ENCODE data around the gene MIS18A. TPM values are rescaled to one million over a fixed set of nuclear protein-coding genes. Genes with fewer than 3 reads are reported as not detected.
"Not testable (repeated sequence)": the region's sequence is repeated elsewhere in the genome, so short reads cannot be mapped to it uniquely, and the experiment has no call there.

MIS18A gene
- total RNA-seq: 21.5 and 25.7 TPM in 2 replicates

DNA sequence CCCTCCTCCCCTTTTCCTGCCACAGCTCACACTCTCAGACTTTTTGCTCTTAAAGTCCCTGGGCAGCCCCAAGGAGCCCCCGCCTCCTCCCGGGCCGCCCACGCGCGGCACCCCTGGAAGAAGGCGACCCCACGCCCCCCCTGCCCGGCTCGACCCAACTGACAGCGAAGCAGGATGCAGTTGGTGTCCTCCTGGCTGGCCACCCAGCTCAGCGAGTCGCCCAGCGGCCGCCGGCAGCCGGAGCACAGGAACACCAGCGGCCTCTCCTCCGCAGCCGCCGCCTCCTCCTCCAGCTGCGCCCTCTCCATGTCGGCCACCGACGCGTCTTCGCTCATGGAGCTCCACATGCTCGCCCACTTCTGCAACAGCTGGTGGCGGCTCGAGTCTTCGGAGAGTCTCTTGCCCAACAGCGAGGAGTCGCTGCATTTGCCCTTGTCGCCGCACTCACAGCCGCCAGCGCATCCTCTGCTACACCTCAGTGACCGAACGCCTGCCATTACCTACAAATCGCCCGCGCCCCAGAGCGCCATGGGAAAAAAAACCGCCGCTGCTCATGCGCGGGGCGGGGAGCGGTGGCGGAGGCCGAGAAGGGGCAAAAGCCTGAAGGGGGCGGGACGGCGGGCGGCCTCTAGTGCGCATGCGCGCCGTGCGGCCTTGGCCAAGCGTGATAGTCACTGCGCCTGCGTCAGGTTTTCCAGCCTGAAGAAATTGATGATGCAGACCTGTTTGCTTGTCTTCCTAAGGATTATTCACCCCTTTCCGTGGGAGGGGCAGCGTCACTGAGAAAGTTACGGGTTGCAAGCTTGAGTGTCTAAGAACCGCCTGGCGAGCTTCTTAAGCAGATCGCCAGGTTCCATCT, at the start of gene MIS18A:
Gene MIS18A (minus strand): TSS at position 532 of the 859 bp plus-strand sequence. CDS start 35 bp downstream, at position 497.
- intact Hi-C loops (cut with micrococcal nuclease): loop anchor here (1.0 to 5.0 kb wide), 7 partner anchors 114 to 620 kb away; partner anchors contain the start of genes CFAP298, EVA1C, SCAF4 and SOD1

GRCh38 chr21:32328595-32328994, 49.7 kb upstream of the MIS18A start:
- intact Hi-C loops (cut with micrococcal nuclease): no loop called here

DNA sequence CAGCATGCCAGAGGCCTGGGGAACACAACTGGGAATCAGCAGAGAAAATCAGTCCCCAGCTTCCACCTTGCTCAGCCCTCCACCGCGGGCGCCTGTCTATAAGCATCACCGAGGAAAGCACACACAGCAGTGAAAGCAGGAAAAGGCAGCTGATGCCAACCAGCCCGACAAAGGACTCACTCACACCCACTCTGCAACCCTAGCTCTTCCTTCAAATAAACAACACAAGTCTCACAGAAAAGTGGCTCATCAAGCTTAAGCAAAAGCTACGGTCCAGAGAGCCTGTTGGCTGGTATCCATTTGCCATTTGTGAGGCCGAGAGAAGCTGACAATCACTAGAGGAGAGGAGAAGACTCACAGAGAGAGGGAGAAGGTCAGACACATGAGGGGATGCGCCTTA, 46.9 kb upstream of the MIS18A start:
- intact Hi-C loops (cut with micrococcal nuclease): no loop called here

DNA sequence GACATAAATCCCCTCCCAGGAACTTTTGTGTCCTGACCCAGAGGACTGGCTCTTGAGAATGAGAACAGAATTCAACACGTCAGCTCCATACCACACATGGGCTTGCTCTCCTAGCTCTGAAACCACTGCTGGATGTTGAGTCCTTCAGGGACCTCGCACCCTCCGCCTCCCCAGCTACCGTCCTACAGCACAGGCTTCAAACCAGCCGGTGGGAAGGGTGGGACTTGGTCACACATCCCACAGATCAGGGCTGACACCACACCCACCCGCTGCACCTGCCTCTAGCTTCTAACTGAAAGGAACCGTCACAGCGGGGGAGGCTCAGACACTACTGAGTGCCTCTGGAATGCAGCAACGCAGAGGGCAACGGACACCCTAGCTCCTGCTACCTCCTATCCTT, 43.8 kb upstream of the MIS18A start:
- intact Hi-C loops (cut with micrococcal nuclease): no loop called here

DNA sequence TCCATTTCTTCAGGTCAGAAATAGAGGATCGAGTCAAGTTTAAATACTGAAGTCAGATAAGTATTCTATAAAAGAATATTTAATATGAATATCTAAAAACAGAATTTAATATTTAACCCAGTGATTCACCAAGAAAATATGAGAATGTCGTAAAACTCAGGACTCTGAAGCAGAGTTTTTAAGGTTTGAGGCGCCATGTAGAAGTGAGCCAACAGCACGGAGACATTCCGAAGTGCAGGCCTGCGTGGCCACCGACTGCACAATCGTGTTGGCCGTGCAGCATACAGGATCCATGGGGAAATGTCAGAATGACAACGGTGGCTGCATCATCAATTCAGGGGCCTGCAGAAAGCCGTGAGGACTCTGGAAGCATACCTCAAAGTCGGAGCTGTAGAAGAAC, 43.3 kb upstream of the MIS18A start:
- intact Hi-C loops (cut with micrococcal nuclease): no loop called here

GRCh38 chr21:32321480-32321879, 42.6 kb upstream of the MIS18A start:
- intact Hi-C loops (cut with micrococcal nuclease): no loop called here

- intact Hi-C loops (cut with micrococcal nuclease): no loop called here
Measured at GRCh38 chr21:32320726-32321125, 41.9 kb upstream of the MIS18A start.

DNA sequence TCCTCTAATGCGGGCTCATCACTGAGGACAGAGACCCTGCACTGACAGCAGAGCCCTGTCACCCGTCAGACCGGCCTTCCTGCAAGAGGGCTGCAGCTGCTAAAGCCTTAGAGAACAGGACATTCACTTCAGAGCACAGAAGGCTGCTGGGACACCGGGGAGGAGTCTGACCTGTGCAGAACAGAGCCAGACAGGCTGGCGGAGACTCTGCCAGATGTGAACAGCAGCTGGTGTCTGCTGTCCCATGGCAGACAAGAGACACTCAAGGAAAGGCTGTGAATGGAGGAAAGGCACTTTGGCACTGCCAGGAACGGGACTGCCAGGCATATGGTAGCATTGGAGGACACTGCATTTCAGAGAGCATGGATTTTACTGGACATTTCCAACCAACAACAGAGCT, 41.2 kb upstream of the MIS18A start:
- intact Hi-C loops (cut with micrococcal nuclease): no loop called here

DNA sequence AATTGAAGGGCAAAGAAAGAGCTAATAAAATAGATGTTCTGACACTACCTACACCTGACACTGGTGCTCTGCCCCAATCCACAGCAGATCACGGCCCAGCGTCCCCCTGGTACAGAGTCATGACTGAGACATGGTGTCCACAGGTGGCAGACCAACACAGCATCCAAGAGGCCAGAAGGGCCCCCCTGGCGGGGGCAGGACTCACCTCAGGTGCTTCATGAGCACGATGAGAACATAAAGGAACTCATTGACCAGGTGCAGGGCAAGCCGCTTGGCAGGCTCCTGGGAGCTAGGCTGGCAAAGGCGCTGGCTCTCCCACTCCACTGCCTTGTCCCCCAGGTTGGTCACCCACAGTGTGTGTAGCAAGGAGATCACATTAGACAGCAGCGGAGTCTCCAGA, 40.2 kb upstream of the MIS18A start:
- intact Hi-C loops (cut with micrococcal nuclease): no loop called here

- intact Hi-C loops (cut with micrococcal nuclease): no loop called here
Measured at GRCh38 chr21:32317726-32318125, 38.9 kb upstream of the MIS18A start.

DNA sequence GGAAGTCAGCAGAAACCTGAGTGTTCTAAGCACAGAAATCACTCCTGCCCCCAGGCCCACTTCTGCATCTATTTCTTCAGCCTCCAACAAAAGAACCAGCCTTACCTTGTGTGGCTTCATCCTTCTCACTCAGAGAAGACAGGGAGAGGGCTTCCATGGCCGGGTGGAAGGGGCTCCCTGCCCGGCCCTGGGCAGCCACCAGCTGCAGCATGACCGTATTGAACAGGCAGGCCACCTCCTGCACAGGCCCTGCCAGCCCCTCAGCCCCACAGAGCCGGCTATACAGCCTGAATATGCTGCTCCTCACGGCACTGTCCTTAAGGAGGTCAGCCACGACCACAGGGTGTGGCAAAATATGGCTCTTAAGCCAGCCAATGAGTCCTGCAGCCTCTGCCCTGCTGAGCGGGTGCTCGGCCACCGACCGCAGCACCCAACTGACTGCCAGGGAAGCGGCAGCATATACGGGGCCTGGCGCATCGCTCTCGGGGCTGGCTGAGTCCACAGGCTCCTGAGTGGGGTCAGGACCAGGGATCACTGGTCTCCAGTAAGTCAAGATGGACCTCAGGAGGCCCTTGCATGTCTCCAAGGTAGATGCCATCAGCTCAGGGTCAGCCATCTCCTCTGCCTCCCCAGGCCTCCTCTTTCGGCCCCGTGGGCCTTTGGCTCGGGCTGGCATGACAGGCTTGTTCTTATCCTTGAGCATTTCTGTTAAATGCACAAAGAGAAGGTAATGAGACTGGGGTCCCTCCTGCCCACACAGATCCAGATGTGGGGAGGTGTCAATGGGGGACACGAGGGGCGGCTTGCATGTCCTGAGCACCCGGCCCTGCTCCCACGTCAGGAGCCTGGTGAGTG, 37.7 kb upstream of the MIS18A start:
- intact Hi-C loops (cut with micrococcal nuclease): no loop called here

DNA sequence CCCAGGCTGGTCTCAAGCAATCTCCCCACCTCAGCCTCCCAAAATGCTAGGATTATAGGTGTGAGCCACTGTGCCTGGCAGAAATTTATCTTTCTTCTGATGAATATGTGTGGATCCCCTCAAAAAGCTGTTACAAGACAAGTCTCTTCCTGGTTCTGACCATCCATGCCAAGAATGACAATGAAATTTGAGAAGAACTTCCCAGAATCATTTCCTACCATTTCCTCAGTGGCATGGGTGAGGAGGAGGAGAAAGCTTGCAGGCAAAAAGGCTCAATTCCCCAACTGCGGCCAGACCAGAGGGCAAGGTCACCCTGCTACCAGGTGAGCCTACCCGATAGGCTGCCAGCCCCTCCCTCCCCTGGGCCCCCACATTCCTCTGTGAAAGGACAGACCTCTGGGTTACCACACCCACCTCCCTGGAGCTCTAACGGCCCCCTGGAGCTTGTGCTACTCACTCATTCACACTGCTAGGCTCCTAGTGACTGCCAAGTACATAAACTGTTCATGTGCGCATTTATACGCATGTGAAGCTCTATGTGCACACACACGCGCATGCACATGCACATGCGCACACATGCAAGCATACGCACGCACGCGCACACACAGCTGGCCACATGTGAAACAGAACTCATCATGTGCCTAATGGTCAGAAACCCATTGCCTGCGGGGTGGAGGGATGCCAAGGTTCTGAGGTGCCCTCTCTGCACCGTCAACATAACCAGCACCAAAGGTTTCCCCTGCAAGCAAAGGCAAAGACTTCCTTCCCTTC, 36.8 kb upstream of the MIS18A start:
- intact Hi-C loops (cut with micrococcal nuclease): no loop called here

DNA sequence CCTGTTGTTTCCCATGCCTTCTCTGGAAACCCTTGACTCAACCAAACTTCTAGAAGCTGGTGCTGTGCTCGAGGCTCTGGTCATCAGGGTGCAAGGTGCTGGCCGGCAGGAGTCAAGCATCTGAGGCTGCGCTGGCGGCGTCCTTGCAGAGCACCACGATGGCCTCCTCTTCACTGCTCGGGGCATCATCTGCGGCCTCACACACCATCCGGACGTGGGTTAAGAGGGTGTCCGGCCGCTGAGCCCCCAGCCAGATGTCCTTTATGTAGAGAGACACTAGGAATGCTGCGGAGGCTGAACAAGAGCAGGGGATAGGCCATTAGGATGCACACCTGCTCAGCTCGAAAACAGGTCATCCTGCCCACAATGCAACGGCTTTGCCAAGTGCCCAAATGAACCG, 36.0 kb upstream of the MIS18A start:
- intact Hi-C loops (cut with micrococcal nuclease): no loop called here

- intact Hi-C loops (cut with micrococcal nuclease): no loop called here
Measured at GRCh38 chr21:32312976-32313375, 34.1 kb upstream of the MIS18A start.

DNA sequence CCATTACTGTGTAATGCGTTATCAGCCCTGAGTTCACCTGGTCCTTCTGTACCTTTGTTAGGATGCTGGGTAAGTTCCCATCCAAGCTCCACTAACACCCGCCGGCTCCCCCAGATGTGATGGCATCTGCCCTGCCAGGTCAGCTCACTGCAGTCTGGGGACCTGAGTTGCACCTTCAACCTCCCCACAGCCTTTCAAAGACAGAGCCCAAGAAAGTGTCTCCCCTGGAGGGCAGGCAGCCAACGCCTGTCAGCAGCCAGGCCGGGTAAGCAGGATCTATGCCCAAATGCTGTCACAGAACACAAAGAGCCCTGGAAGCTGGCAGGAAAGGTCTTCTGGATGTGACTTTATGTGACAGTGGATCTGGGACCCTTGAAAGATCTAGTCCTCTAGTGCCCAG, 33.5 kb upstream of the MIS18A start:
- intact Hi-C loops (cut with micrococcal nuclease): no loop called here

- intact Hi-C loops (cut with micrococcal nuclease): no loop called here
Measured at GRCh38 chr21:32311621-32312020, 32.8 kb upstream of the MIS18A start.

DNA sequence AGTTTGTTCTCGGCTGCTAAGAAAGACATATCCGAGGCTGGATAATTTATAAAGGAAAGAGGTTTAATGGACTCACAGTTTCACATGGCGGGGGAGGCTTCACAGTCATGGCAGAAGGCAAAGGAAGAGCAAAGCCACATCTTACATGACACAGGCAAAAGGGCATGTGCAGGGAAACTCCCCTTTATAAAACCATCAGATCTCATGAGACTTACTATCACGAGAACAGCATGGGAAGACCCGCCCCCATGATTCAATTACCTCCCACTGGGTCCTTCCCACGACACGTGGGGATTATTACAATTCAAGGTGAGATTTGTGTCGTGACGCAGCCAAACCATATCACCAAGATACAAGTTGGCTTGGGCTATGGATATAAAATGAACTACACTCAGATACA, 32.1 kb upstream of the MIS18A start:
- intact Hi-C loops (cut with micrococcal nuclease): not testable (repeated sequence)

DNA sequence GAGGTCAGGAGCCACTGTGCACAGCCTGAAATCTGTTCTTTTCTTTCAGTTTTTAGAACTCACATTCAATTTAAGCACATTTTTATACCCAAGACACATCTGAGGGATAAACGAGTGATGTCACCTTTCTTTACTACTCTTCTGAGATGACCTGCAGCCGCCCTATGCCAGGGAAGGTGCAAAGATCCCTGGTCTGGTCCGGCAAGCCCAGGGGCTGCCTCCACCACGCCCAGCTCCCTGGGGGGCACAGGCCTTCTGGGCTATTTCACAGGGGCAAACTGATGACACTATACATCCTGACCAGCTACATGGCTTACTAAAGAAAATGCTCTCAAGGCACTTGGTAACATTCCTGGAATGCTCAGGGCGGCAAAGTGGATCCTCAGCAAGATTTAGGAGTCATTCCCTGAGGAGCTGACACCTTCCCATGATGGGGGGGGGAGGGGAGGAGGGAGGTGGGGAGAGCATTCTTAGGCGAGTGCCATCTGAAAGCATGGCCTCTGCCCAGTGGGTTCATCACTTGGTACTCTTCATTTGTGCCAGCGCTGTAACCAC, 31.1 kb upstream of the MIS18A start:
- intact Hi-C loops (cut with micrococcal nuclease): no loop called here

DNA sequence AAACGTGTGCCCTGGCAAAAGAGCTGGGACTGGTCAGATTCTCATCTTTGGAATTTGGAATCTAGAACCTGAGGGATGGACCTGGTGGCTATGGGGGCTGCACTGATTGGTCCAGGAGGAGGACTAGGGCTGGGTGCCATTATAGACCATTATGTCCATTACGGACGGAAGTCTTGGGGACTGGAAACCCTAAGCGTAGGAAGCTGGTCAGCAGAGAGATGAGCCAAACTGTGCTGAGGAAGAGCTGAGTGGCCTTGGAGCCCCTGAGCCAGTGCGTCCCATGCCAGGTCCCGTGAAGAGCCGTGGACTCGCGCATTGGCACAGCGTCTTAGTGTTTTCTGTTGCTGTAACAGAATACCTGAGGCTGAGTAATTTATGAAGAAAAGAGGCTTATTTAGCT, 29.8 kb upstream of the MIS18A start:
- intact Hi-C loops (cut with micrococcal nuclease): no loop called here

- intact Hi-C loops (cut with micrococcal nuclease): no loop called here
Measured at GRCh38 chr21:32307706-32308105, 28.9 kb upstream of the MIS18A start.
